ENCODE measurements around the gene ABI3BP.

Gene ABI3BP

GRCh38 chr3:100725935-100726513 lies 267.2 kb downstream of the ABI3BP start:
- no peak for DNase-seq (ENCODE audit: low read depth in 2 of 2)

GRCh38 chr3:100720426-100720825 lies 272.8 kb downstream of the ABI3BP start:
- no peak for DNase-seq (ENCODE audit: low read depth in 2 of 2)

- DNase-seq (ENCODE audit: low read depth in 2 of 2): no peak
These were observed 274.1 kb downstream of the ABI3BP start for GRCh38 chr3:100719136-100719535.

GRCh38 chr3:100717637-100718487 lies 275.4 kb downstream of the ABI3BP start:
- DNase-seq (ENCODE audit: low read depth in 2 of 2): no peak

- no peak for DNase-seq (ENCODE audit: low read depth in 2 of 2)
These were observed 276.2 kb downstream of the ABI3BP start for GRCh38 chr3:100717063-100717462.

- DNase-seq (ENCODE audit: low read depth in 2 of 2): no peak
These were observed 278.0 kb downstream of the ABI3BP start for GRCh38 chr3:100715176-100715575.

- DNase-seq (ENCODE audit: low read depth in 2 of 2): peak; percentile 1 to 13
These were observed 282.8 kb downstream of the ABI3BP start for GRCh38 chr3:100710261-100710968.

GRCh38 chr3:100709842-100710260 lies 283.4 kb downstream of the ABI3BP start:
- peak in 1 of 2 donors; percentile 13 for DNase-seq (ENCODE audit: low read depth in 2 of 2)

GRCh38 chr3:100708989-100709841 lies 284.0 kb downstream of the ABI3BP start, which contains the start of gene TFG:
TFG (plus strand) TSS chr3:100709494; CDS start chr3:100713686, 4,192 bp downstream.
- peak; percentile 93 to 96 for DNase-seq (ENCODE audit: low read depth in 2 of 2)

GRCh38 chr3:100708644-100708988 lies 284.6 kb downstream of the ABI3BP start:
- DNase-seq (ENCODE audit: low read depth in 2 of 2): no peak

- no peak for DNase-seq (ENCODE audit: low read depth in 2 of 2)
These were observed 286.9 kb downstream of the ABI3BP start for GRCh38 chr3:100706365-100706764.

GRCh38 chr3:100703865-100704264 lies 289.4 kb downstream of the ABI3BP start:
- no peak for DNase-seq (ENCODE audit: low read depth in 2 of 2)

GRCh38 chr3:100702980-100703345 lies 290.3 kb downstream of the ABI3BP start:
- no peak for DNase-seq (ENCODE audit: low read depth in 2 of 2)

- DNase-seq (ENCODE audit: low read depth in 2 of 2): no peak
These were observed 290.9 kb downstream of the ABI3BP start for GRCh38 chr3:100702082-100702979.

- DNase-seq (ENCODE audit: low read depth in 2 of 2): no peak
These were observed 292.5 kb downstream of the ABI3BP start for GRCh38 chr3:100700708-100701107.

All from activated CD8-positive, alpha-beta memory T cell treated with anti-CD3 and anti-CD28 coated beads for 4 hours (primary cell).